ENCODE data around the gene JAK3. TPM values are rescaled to one million over a fixed set of nuclear protein-coding genes. Genes with fewer than 3 reads are reported as not detected.
A peak's percentile ranks its signal among the peaks of the same experiment; 100 is the strongest.
"Not testable (repeated sequence)": the region's sequence is repeated elsewhere in the genome, so short reads cannot be mapped to it uniquely, and the experiment has no call there.

JAK3 gene
- total RNA-seq, 6 experiments from 2014 or later = 0.30 to 1.00 (median 0.40) TPM

GRCh38 chr19:17780781-17781180 is 67.0 kb downstream of the JAK3 start:
- no peak for TF ChIP-seq CTCF (IDR thresholded peaks at IDR 0.05)
- Mint-ChIP-seq H3K27ac (no peak overlapping the region), H3K27me3 (ENCODE audit: insufficient read depth) (no peaks in the 10 kb centered on the region; the same call in 1 of the 2 replicates), H3K4me3 (no peak overlapping the region), H3K9me3 (no peaks in the 10 kb centered on the region), H3K36me3 (ENCODE audit: low read depth) (no peaks in the 10 kb centered on the region), H3K4me1 (ENCODE audit: low read depth) (no peaks in the 10 kb centered on the region)
- DNase-seq = no peak

- no peak for DNase-seq
- H3K4me3 Mint-ChIP-seq = peak overlapping the region; percentile 17; the same call in 1 of the 2 replicates
- H3K4me1 Mint-ChIP-seq (ENCODE audit: low read depth) = no peaks in the 10 kb centered on the region
- H3K36me3 Mint-ChIP-seq (ENCODE audit: low read depth) = no peaks in the 10 kb centered on the region
- no peaks in the 10 kb centered on the region for H3K9me3 Mint-ChIP-seq
- no peaks in the 10 kb centered on the region; the same call in none of the 2 replicates for H3K27me3 Mint-ChIP-seq (ENCODE audit: insufficient read depth)
- H3K27ac Mint-ChIP-seq = no peak overlapping the region
- TF ChIP-seq CTCF (IDR thresholded peaks at IDR 0.05) = no peak
Observed at GRCh38 chr19:17778968-17779929, 68.5 kb downstream of the JAK3 start.

GRCh38 chr19:17778251-17778967 is 69.4 kb downstream of the JAK3 start:
- H3K9me3 Mint-ChIP-seq = no peaks in the 10 kb centered on the region
- H3K36me3 Mint-ChIP-seq (ENCODE audit: low read depth) = no peaks in the 10 kb centered on the region
- no peak overlapping the region for H3K27ac Mint-ChIP-seq
- H3K27me3 Mint-ChIP-seq (ENCODE audit: insufficient read depth) = peaks cover under 1% of the 10 kb centered on the region
- DNase-seq = peak; percentile 17
- no peak overlapping the region for H3K4me3 Mint-ChIP-seq
- no peaks in the 10 kb centered on the region for H3K4me1 Mint-ChIP-seq (ENCODE audit: low read depth)
- TF ChIP-seq CTCF (IDR thresholded peaks at IDR 0.05) = no peak

GRCh38 chr19:17777840-17778239 is 69.9 kb downstream of the JAK3 start:
- H3K4me3 Mint-ChIP-seq; H3K36me3 Mint-ChIP-seq (ENCODE audit: low read depth); H3K27me3 Mint-ChIP-seq (ENCODE audit: insufficient read depth); DNase-seq; H3K4me1 Mint-ChIP-seq (ENCODE audit: low read depth); H3K27ac Mint-ChIP-seq; H3K9me3 Mint-ChIP-seq: not testable (repeated sequence)

GRCh38 chr19:17775991-17776803 is 71.6 kb downstream of the JAK3 start:
- Mint-ChIP-seq H3K27me3 (ENCODE audit: insufficient read depth) (peaks cover 8% of the 10 kb centered on the region), H3K27ac (no peak overlapping the region), H3K4me3 (no peak overlapping the region), H3K36me3 (ENCODE audit: low read depth) (no peaks in the 10 kb centered on the region), H3K9me3 (no peaks in the 10 kb centered on the region), H3K4me1 (ENCODE audit: low read depth) (no peaks in the 10 kb centered on the region)
- TF ChIP-seq CTCF (IDR thresholded peaks at IDR 0.05) = no peak
- DNase-seq = no peak
